Retinal pigment epithelial cell (primary cell): ENCODE results near the gene SURF1.
"Not testable (repeated sequence)": the region's sequence is repeated elsewhere in the genome, so short reads cannot be mapped to it uniquely, and the experiment has no call there.

Experiments
- DNase-seq: peaks from one replicate; pipeline ENCODE4 v3.0.0-alpha.2; 2010; ENCODE audit warnings: low read depth
- H3K4me3 ChIP-seq: 2 replicates; pipeline ENCODE4 v1.5.1; 2011; ENCODE audit warnings: mild to moderate bottlenecking, low read length, control low read depth, moderate library complexity
- TF ChIP-seq, protein P1 (sequence below): conservative IDR thresholded peaks from 2 replicates; pipeline ENCODE4 v1.5.1; 2011; ENCODE audit warnings: low read depth, low read length, control low read depth, inconsistent platforms

SURF1 gene

DNA sequence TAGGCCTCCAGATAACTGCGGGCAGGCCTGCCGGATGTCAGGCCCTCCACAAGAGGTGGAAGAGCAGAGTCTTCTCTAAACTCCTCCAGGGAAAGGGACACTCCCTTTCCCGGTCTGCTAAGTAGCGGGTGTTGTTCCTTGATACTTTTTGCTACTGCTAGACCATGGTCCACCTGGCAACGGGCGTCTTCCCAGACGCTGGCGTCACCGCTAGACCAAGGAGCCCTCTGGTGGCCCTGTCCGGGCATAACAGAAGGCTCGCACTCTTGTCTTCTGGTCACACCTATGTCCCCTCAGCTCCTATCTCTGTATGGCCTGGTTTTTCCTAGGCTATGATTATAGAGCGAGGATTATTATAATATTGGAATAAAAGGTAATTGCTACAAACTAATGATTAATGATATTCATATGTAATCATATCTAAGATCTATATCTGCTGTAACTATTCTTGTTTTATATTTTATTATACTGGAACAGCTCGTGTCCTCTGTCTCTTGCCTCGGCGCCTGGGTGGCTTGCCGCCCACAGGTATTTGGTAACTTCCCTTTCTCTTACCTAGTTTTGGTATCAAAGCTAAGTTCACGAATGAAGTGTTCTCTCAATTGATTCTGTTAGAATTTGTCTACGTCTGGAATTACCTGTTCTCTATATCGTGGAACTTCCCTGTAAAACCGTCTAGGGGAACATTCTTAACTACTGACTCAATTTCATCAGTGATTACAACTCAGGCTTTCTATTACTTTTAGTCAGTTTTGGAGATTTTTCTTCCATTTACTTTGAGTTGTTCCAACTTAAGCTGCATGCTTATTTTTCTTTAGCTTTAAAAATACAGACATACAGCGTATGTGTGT lies 26.8 kb downstream of the SURF1 start:
- not testable (repeated sequence) for DNase-seq
- TF ChIP-seq, protein P1, sequence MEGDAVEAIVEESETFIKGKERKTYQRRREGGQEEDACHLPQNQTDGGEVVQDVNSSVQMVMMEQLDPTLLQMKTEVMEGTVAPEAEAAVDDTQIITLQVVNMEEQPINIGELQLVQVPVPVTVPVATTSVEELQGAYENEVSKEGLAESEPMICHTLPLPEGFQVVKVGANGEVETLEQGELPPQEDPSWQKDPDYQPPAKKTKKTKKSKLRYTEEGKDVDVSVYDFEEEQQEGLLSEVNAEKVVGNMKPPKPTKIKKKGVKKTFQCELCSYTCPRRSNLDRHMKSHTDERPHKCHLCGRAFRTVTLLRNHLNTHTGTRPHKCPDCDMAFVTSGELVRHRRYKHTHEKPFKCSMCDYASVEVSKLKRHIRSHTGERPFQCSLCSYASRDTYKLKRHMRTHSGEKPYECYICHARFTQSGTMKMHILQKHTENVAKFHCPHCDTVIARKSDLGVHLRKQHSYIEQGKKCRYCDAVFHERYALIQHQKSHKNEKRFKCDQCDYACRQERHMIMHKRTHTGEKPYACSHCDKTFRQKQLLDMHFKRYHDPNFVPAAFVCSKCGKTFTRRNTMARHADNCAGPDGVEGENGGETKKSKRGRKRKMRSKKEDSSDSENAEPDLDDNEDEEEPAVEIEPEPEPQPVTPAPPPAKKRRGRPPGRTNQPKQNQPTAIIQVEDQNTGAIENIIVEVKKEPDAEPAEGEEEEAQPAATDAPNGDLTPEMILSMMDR, result peak; percentile 62

DNA sequence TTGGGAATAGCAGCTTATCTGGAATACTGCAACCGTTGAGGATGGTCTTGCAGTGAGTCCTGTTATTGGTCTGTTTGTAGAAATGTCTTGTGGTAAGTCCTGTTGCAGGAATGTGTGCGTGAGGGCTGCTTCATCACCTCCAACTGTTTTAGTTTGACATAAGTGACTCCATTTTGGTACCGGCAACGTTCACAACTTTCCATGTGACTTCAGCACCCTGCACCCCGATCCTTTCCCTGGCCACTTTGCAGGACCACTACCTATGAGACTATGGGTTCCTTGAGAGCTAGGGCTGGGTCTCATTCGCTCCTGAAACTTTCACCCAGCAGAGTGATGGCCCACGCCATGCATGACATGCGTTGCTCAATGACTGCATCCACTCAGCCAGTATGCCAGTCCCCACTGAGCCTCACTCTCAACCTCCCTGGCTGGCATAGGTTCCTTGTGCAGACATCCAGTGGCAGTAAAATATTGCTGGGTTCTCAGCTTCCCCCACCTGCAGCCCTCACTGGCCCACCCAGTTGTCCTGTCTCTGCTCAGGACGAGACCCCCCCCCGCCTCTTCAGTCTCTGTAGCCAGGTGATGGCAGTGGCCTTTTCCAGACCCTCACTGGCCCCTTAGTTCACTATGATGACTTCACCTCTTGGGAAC lies 28.3 kb downstream of the SURF1 start:
- no peak overlapping the region for H3K4me3 ChIP-seq
- TF ChIP-seq, protein P1, result no peak
- DNase-seq, result no peak

More for the DNA sequence above, 26.8 kb downstream of the SURF1 start:
- not testable (repeated sequence) for H3K4me3 ChIP-seq

DNA sequence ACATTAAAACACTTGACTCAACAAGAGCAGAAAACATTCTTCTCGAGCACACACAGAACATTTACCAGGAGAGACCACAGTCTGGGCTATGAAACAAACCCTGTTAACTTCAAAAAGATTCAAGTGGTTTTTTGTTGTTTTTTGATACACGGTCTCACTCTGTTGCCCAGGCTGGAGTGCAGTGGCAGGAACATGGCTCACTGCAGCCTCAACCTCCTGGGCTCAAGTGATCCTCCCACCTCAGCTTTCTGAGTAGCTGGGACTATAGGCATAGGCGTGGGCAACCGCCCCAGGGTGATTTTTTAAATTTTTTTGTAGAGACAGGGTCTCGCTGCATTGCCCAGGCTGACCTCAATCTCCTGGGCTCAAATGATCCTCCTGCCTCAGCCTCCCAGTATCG lies 29.3 kb downstream of the SURF1 start:
- DNase-seq, H3K4me3 ChIP-seq: not testable (repeated sequence)

DNA sequence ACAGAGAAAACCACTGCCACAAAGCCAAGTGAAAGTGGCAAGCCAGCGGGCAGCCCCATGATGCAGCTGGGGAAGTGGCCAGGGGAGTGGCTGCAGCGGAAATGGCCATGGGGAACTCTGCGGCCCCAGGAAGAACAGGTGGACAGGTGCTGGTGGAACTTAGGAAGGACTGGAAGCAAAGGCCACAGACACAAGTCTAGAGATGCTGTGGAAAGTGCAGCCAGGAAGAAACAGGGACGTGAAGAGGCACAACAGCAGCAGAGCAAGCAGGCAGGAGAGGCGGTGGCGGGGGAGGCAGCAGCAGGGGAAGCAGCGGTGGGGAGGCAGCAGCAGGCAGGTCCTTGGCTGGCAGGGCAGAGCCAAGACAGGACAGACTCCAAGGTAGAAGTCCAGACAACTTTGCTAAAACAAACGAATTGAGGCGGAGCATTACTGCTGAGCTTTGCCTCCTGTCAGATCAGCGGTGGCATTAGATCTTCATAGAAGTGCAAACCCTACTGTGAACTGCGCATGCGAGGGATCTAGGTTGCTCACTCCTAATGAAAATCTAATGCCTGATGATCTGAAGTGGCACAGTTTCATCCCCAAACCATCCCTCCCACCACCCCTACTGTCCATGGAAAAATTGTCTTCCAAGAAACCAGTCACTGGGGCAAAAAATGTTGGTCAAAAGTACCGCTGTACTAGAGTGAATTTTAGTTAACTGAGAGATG lies 32.1 kb downstream of the SURF1 start:
- DNase-seq, result no peak
- TF ChIP-seq, protein P1, result no peak

DNA sequence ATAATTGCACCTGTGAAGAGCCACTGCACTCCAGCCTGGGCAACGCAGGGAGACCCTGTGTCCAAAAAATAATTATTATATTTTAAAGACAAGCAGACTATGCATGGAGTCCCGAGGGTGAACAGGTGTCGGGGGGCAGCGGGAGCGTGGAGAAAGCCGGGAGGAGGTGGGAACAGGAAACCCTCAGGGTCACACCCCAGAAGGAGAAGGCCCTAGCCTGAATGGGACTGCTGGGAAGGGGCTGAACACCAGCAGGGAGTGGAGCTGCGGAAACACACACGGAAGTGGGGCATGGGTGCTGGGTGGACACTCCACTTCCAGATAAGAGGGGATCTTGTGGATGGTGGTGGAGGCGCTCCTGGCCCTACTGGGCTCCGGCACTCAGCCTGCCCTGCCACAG lies 33.1 kb downstream of the SURF1 start:
- DNase-seq, result no peak
- TF ChIP-seq, protein P1, result no peak
- H3K4me3 ChIP-seq, result no peak overlapping the region

More for the DNA sequence above, 32.1 kb downstream of the SURF1 start:
- no peak overlapping the region for H3K4me3 ChIP-seq

DNA sequence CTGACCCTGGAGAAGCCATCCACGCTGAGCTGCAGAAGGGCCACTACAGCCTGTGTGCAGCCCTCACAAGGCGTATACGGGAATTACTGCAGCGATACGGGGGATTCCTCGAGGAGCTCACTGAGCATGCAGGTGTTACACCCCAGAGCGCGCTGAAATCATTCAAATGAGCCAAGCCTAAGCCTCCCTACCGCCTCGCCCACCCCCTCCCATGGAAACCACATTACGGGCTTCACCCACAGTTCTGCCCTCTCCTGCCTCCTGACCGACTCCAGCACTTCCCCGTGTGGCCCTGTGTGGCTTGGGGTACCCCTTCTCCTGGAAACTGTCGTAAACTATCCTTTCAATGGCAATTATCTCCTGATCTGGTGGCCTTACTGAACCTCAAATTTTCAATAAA lies 33.6 kb downstream of the SURF1 start:
- no peak for DNase-seq
- H3K4me3 ChIP-seq, result no peak overlapping the region
- TF ChIP-seq, protein P1, result no peak

DNA sequence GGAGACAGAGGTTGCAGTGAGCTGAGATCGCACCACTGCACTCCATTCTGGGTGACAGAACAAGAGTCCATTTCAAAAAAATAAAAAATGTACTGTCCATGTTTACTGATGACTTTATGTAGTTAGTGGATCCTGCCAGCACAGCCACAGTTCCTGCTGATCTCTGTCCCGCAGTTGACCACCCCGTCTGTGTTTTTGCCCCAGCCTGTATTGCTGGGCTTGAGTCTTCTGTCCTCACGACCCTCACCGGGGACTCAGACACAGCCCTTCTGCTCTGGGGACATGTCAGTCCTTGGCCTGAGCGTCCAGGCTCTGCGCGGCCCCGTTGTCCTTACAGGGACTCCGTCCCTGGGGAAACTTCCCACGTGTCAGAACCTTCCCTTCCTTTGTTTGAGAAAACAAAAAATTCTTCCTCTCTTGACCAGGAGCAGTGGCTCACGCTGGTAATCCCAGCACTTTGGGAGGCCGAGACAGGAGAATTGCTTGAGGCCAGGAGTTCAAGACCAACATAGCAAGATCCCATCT lies 34.8 kb downstream of the SURF1 start:
- no peak overlapping the region for H3K4me3 ChIP-seq
- TF ChIP-seq, protein P1, result no peak
- no peak for DNase-seq
